HCT116 (cell line): ENCODE measurements around the gene PLA2R1. TPM values are rescaled to one million over a fixed set of nuclear protein-coding genes. Genes with fewer than 3 reads are reported as not detected.

Experiments
- ATAC-seq: fragments of 200-7000 bp; cut with Tn5 transposase; 2 replicates; pipeline ENCODE4 v1.9.1; 2020; ENCODE audit warnings: mild to moderate bottlenecking, moderate library complexity
- BruUV-seq: library from RNA; stranded (reverse); fragments of 400-500 nt; replicated peaks from 2 replicates; lab custom pipeline; 2021; lab: Mats Ljungman, UMichigan
- CTCF ChIA-PET: fragments of 300-600 bp; sonication (Branson Sonifier 250); formaldehyde crosslinking; loops from one replicate; lab custom pipeline; 2021; ENCODE audit warnings: antibody characterized with exemption; lab: Charles Lee
- POLR2A ChIA-PET: fragments of 300-600, 350-600 bp; sonication (Branson Sonifier 250); formaldehyde crosslinking; loops from one replicate; lab custom pipeline; 2021; ENCODE audit warnings: antibody characterized with exemption; lab: Charles Lee
- RAD21 ChIA-PET, 2 experiments: fragments of 300-600 bp; sonication (Branson Sonifier 250); formaldehyde crosslinking; loops; one replicate each; lab custom pipeline; 2023; ENCODE audit warnings: low total read pairs in 2 of 2; ENCODE audit not compliant: uncharacterized antibody in 2 of 2, unreplicated experiment in 2 of 2, low non-redundant PET in 1 of 2; lab: Charles Lee
- DNase-seq: peaks from one replicate; pipeline ENCODE4 v3.0.0-alpha.2; 2010; ENCODE audit warnings: low read depth, low spot score
- H2AFZ ChIP-seq: fragments of 200-600 bp; shearing (Covaris generic), sonication (generic); 2 replicates; pipeline ENCODE4 v1.6.1; 2017; ENCODE audit warnings: low read depth, mixed run types, mixed read lengths, antibody characterized with exemption, low read length; ENCODE audit not compliant: poor library complexity, severe bottlenecking
- H3K27ac ChIP-seq: 2 replicates; pipeline ENCODE4 v1.5.1; 2012; ENCODE audit warnings: low read depth, low read length
- H3K27me3 ChIP-seq: fragments of 200-600 bp; sonication (generic); 2 replicates; pipeline ENCODE4 v1.6.1; 2016; ENCODE audit warnings: mixed run types, low read length, mixed read lengths; ENCODE audit not compliant: insufficient read depth
- H3K36me3 ChIP-seq, 2 experiments: fragments of 200-500 bp in 1 of 2; fragments of 200-600 bp in 1 of 2; sonication (Bioruptor generic) in 1 of 2; sonication (generic) in 1 of 2; 2 replicates each; pipeline versions ENCODE4 v1.5.1 to v1.6.1; 2014 to 2016; ENCODE audit warnings: low read length in 2 of 2, inconsistent platforms in 1 of 2, mixed read lengths in 1 of 2, mixed run types in 1 of 2; ENCODE audit not compliant: insufficient read depth in 2 of 2, control insufficient read depth in 1 of 2
- H3K4me1 ChIP-seq, 2 experiments: fragments of 200-600 bp in 1 of 2; sonication (generic) in 1 of 2; 2 replicates each; pipeline versions ENCODE4 v1.5.1 to v1.6.1; 2012 to 2017; ENCODE audit warnings: low read length in 2 of 2, inconsistent platforms in 1 of 2, mild to moderate bottlenecking in 1 of 2, mixed read lengths in 1 of 2, mixed run types in 1 of 2, moderate library complexity in 1 of 2; ENCODE audit not compliant: insufficient read depth in 2 of 2, control insufficient read depth in 1 of 2
- H3K4me2 ChIP-seq: fragments of 200-600 bp; sonication (generic); 2 replicates; pipeline ENCODE4 v1.6.1; 2017; ENCODE audit warnings: mixed run types, low read length, mixed read lengths
- H3K4me3 ChIP-seq, 2 experiments: fragments of 200-600 bp in 1 of 2; sonication (generic) in 1 of 2; replicated peaks in 1 of 2; 2 replicates each; pipeline ENCODE4 v1.5.1; 2011 to 2016; ENCODE audit warnings: low read length in 2 of 2, control low read depth in 1 of 2, low read depth in 1 of 2, mild to moderate bottlenecking in 1 of 2, mixed read lengths in 1 of 2, mixed run types in 1 of 2
- H3K79me2 ChIP-seq: fragments of 200-600 bp; sonication (generic); 2 replicates; pipeline ENCODE4 v1.6.1; 2017; ENCODE audit warnings: mild to moderate bottlenecking, mixed run types, low read length, moderate library complexity, mixed read lengths; ENCODE audit not compliant: insufficient read depth
- H3K9ac ChIP-seq: fragments of 200-600 bp; sonication (generic); 2 replicates; pipeline ENCODE4 v1.6.1; 2016; ENCODE audit warnings: low read length, mixed read lengths
- H3K9me2 ChIP-seq: fragments of 200-600 bp; sonication (generic), shearing (Covaris generic); 2 replicates; pipeline ENCODE4 v1.6.1; 2017; ENCODE audit warnings: mixed run types, mild to moderate bottlenecking, moderate library complexity; ENCODE audit not compliant: insufficient read depth
- H3K9me3 ChIP-seq, 2 experiments: fragments of 200-500 bp in 1 of 2; fragments of 200-600 bp in 1 of 2; sonication (Bioruptor generic) in 1 of 2; sonication (generic) in 1 of 2; 2 replicates each; pipeline ENCODE4 v1.6.1; 2014 to 2017; ENCODE audit warnings: low read length in 2 of 2, mixed read lengths in 2 of 2, inconsistent platforms in 1 of 2, low read depth in 1 of 2, mild to moderate bottlenecking in 1 of 2, mixed run types in 1 of 2, moderate library complexity in 1 of 2; ENCODE audit not compliant: control insufficient read depth in 1 of 2, insufficient read depth in 1 of 2
- H4K20me1 ChIP-seq: fragments of 200-600 bp; sonication (generic), shearing (Covaris generic); 2 replicates; pipeline ENCODE4 v1.6.1; 2017; ENCODE audit warnings: mixed run types, mild to moderate bottlenecking, moderate library complexity; ENCODE audit not compliant: insufficient read depth
- ATF3 ChIP-seq: IDR thresholded peaks from 2 replicates; pipeline ENCODE4 v1.6.1; 2012
- ELF1 ChIP-seq: IDR thresholded peaks from 2 replicates; pipeline ENCODE4 v1.6.1; 2012; ENCODE audit warnings: low read depth, borderline replicate concordance
- FOSL1 ChIP-seq: IDR thresholded peaks from 2 replicates; pipeline ENCODE4 v1.6.1; 2012; ENCODE audit warnings: low read depth
- JUND ChIP-seq: IDR thresholded peaks from 2 replicates; pipeline ENCODE4 v1.6.1; 2012
- MAX ChIP-seq: IDR thresholded peaks from 2 replicates; pipeline ENCODE4 v1.6.1; 2012
- RAD21 ChIP-seq: IDR thresholded peaks from 2 replicates; pipeline ENCODE4 v1.6.1; 2012; ENCODE audit warnings: low read depth, mild to moderate bottlenecking
- ZFX ChIP-seq: fragments of 450-650 bp; IDR thresholded peaks from 2 replicates; pipeline ENCODE4 v1.6.1; 2017
- intact Hi-C: fragments of 100-400 bp; cut with micrococcal nuclease; formaldehyde crosslinking; loops from 2 replicates; pipeline ENCODE4 v1.10.0; 2022
- total RNA-seq: library from RNA; stranded (reverse); gene quantifications from one replicate; pipeline ENCODE4 v1.2.1, GENCODE V29; 2021; ENCODE audit not compliant: unreplicated experiment
- TF ChIP-seq, protein P1 (sequence below): IDR thresholded peaks from 2 replicates; pipeline ENCODE4 v1.6.1; 2011; ENCODE audit warnings: mild to moderate bottlenecking, low read length, moderate library complexity; ENCODE audit not compliant: insufficient replicate concordance; ENCODE audit errors: extremely low read depth
- TF ChIP-seq, protein P2 (sequence below), 3 experiments: fragments of 200-600 bp in 1 of 3; sonication (generic) in 1 of 3; IDR thresholded peaks in 2 of 3; conservative IDR thresholded peaks in 1 of 3; 2 replicates each; pipeline ENCODE4 v1.5.1; 2012 to 2017; ENCODE audit warnings: low read depth in 2 of 3, low read length in 2 of 3, antibody characterized with exemption in 1 of 3, borderline replicate concordance in 1 of 3, control low read depth in 1 of 3, mild to moderate bottlenecking in 1 of 3, mixed read lengths in 1 of 3, mixed run types in 1 of 3, moderate library complexity in 1 of 3; ENCODE audit not compliant: insufficient read depth in 1 of 3

The PLA2R1 gene
- total RNA-seq, 1 experiment from 2014 or later, result 0.34 TPM

DNA sequence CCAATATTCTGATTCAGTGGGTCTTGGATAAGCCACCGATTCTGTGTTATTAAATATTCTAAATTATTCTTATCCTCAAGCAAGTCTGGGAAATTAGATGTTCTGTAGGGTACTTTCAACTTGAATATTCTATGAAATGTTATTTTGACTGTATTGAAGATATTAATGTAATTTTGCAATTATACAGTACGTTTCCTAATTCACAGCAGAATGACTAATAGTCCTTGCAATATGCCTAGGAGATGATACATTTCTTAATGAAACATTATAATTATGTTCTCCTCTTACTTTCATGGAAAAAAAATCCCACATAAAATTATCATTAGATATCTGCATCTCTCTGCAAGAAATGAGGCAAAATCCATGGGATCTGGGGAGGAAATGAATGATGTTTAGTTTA, 46.2 kb upstream of the PLA2R1 start:
- intact Hi-C loops, result loop anchor here (5.0 kb wide), 1 partner anchor 884 kb away; no protein-coding TSS in a partner anchor
- Histone ChIP-seq H3K27me3 (no peaks in the 10 kb centered on the region), H3K4me2 (no peak overlapping the region), H2AFZ (no peak overlapping the region), H3K9me3 (no peaks in the 10 kb centered on the region), H3K4me3 (no peak overlapping the region), H4K20me1 (no peaks in the 10 kb centered on the region), H3K9me2 (no peaks in the 10 kb centered on the region), H3K27ac (no peak overlapping the region), H3K79me2 (no peaks in the 10 kb centered on the region), H3K4me1 (no peaks in the 10 kb centered on the region), H3K36me3 (no peaks in the 10 kb centered on the region), H3K9ac (no peak overlapping the region)
- TF ChIP-seq MAX (no peak), RAD21 (no peak), ELF1 (no peak), ATF3 (no peak)
- TF ChIP-seq, protein P1, sequence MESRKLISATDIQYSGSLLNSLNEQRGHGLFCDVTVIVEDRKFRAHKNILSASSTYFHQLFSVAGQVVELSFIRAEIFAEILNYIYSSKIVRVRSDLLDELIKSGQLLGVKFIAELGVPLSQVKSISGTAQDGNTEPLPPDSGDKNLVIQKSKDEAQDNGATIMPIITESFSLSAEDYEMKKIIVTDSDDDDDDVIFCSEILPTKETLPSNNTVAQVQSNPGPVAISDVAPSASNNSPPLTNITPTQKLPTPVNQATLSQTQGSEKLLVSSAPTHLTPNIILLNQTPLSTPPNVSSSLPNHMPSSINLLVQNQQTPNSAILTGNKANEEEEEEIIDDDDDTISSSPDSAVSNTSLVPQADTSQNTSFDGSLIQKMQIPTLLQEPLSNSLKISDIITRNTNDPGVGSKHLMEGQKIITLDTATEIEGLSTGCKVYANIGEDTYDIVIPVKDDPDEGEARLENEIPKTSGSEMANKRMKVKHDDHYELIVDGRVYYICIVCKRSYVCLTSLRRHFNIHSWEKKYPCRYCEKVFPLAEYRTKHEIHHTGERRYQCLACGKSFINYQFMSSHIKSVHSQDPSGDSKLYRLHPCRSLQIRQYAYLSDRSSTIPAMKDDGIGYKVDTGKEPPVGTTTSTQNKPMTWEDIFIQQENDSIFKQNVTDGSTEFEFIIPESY, result no peak
- ATAC-seq (no peak), DNase-seq (no peak)
- POLR2A ChIA-PET, result no interaction called here
- BruUV-seq, result no TSS peak
- CTCF ChIA-PET, result interaction anchor here (2.1 kb wide), 1 partner anchor 955 kb away, joined by 13 read pairs; no protein-coding TSS in a partner anchor
- RAD21 ChIA-PET, result interaction anchor here in 1 of 2 experiments (1.8 kb wide), 1 partner anchor 886 kb away, joined by 5 read pairs; no protein-coding TSS in a partner anchor

DNA sequence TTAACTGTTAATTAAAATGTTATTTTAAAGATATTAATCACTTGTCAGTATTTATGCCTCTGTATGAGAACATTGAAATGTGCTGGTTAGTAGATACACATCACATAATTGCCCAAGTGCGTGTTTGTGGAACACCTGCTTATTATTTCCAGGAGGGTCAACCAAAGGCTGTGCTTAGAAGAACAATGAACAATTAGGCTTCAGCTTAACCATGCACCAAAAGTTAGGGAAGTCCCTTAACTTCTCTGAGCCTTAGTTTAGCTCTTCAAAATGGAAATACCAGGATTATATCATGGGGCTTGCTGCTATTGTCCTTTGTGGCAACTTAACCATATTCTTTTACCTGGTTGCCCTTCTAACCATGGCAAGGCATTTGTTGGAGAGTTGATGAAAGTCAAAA, 43.0 kb upstream of the PLA2R1 start:
- Histone ChIP-seq H3K9me3 (no peaks in the 10 kb centered on the region), H3K9ac (no peak overlapping the region), H3K4me3 (no peak overlapping the region), H3K4me1 (no peaks in the 10 kb centered on the region), H3K79me2 (no peaks in the 10 kb centered on the region), H2AFZ (no peak overlapping the region), H3K9me2 (no peaks in the 10 kb centered on the region), H3K36me3 (no peaks in the 10 kb centered on the region), H3K27me3 (no peaks in the 10 kb centered on the region), H3K4me2 (no peak overlapping the region), H3K27ac (no peak overlapping the region), H4K20me1 (no peaks in the 10 kb centered on the region)
- intact Hi-C loops, result loop anchor here (5.0 kb wide), 1 partner anchor 887 kb away; no protein-coding TSS in a partner anchor
- ChIA-PET RAD21 (no interaction called here), POLR2A (no interaction called here), CTCF (no interaction called here)
- no peak for ATAC-seq
- no TSS peak for BruUV-seq
- TF ChIP-seq FOSL1 (no peak), JUND (no peak), ZFX (no peak)
- TF ChIP-seq, protein P2, sequence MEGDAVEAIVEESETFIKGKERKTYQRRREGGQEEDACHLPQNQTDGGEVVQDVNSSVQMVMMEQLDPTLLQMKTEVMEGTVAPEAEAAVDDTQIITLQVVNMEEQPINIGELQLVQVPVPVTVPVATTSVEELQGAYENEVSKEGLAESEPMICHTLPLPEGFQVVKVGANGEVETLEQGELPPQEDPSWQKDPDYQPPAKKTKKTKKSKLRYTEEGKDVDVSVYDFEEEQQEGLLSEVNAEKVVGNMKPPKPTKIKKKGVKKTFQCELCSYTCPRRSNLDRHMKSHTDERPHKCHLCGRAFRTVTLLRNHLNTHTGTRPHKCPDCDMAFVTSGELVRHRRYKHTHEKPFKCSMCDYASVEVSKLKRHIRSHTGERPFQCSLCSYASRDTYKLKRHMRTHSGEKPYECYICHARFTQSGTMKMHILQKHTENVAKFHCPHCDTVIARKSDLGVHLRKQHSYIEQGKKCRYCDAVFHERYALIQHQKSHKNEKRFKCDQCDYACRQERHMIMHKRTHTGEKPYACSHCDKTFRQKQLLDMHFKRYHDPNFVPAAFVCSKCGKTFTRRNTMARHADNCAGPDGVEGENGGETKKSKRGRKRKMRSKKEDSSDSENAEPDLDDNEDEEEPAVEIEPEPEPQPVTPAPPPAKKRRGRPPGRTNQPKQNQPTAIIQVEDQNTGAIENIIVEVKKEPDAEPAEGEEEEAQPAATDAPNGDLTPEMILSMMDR (IDR thresholded peaks at IDR 0.05 in 2 of 3, conservative IDR thresholded peaks at IDR 0.05 in 1 of 3; ENCODE audit: borderline replicate concordance in 1 of 3, insufficient read depth in 1 of 3, low read depth in 2 of 3, low read length in 2 of 3), result no peak
- no peak for DNase-seq
